GM23338 (cell line): Measurements from ENCODE around the gene UBAC2. TPM values are rescaled to one million over a fixed set of nuclear protein-coding genes. Genes with fewer than 3 reads are reported as not detected.

ENCODE experiments used
- ATAC-seq: fragments of 200-7000 bp; cut with Tn5 transposase; 3 replicates; pipeline ENCODE4 v1.9.1; 2020
- DNase-seq: peaks from one replicate; pipeline ENCODE4 v3.0.0-alpha.2; 2015; ENCODE audit warnings: low spot score
- H2AFZ ChIP-seq: fragments of 200-600 bp; sonication (generic); 2 replicates; pipeline ENCODE4 v1.8.0; 2016; ENCODE audit warnings: antibody characterized with exemption, mild to moderate bottlenecking, moderate library complexity
- H3F3A ChIP-seq: fragments of 200-600 bp; sonication (generic); replicated peaks from 2 replicates; pipeline ENCODE4 v1.8.0; 2017; ENCODE audit warnings: antibody characterized with exemption, mixed run types, low read depth
- H3K27ac ChIP-seq: fragments of 200-600 bp; sonication (generic); 2 replicates; pipeline ENCODE4 v1.6.1; 2016; ENCODE audit warnings: low read depth
- H3K27me3 ChIP-seq: fragments of 200-600 bp; sonication (generic); 2 replicates; pipeline ENCODE4 v1.8.0; 2016; ENCODE audit warnings: mild to moderate bottlenecking, mixed run types, moderate library complexity; ENCODE audit not compliant: insufficient read depth
- H3K36me3 ChIP-seq: fragments of 200-600 bp; sonication (generic); 2 replicates; pipeline ENCODE4 v1.8.0; 2016; ENCODE audit warnings: mild to moderate bottlenecking; ENCODE audit not compliant: insufficient read depth
- H3K4me1 ChIP-seq: fragments of 200-600 bp; sonication (generic); 2 replicates; pipeline ENCODE4 v1.8.0; 2016; ENCODE audit warnings: mild to moderate bottlenecking, moderate library complexity; ENCODE audit not compliant: insufficient read depth
- H3K4me2 ChIP-seq: fragments of 200-600 bp; sonication (generic); 2 replicates; pipeline ENCODE4 v1.7.1; 2017; ENCODE audit warnings: mixed run types
- H3K4me3 ChIP-seq: fragments of 200-600 bp; sonication (generic); 2 replicates; pipeline ENCODE4 v1.6.1; 2016; ENCODE audit warnings: mixed run types
- H3K79me2 ChIP-seq: fragments of 200-600 bp; sonication (generic); replicated peaks from 2 replicates; pipeline ENCODE4 v1.8.0; 2017; ENCODE audit warnings: mild to moderate bottlenecking; ENCODE audit not compliant: insufficient read depth
- H3K9me2 ChIP-seq: fragments of 200-600 bp; sonication (generic); 2 replicates; pipeline ENCODE4 v1.8.0; 2017; ENCODE audit not compliant: insufficient read depth
- H4K20me1 ChIP-seq: fragments of 200-600 bp; sonication (generic); replicated peaks from 2 replicates; pipeline ENCODE4 v1.8.0; 2017; ENCODE audit warnings: mild to moderate bottlenecking; ENCODE audit not compliant: insufficient read depth
- H3K27ac Mint-ChIP-seq: 2 replicates; pipeline ENCODE4 v1.8.0; 2020; ENCODE audit warnings: inconsistent platforms, mild to moderate bottlenecking, moderate library complexity, mixed read lengths
- H3K27me3 Mint-ChIP-seq: 3 replicates; pipeline ENCODE4 v1.8.0; 2022; ENCODE audit warnings: low read depth, mild to moderate bottlenecking, moderate library complexity, mixed read lengths, inconsistent platforms; ENCODE audit not compliant: insufficient read depth, poor library complexity
- H3K36me3 Mint-ChIP-seq: 3 replicates; pipeline ENCODE4 v1.8.0; 2021; ENCODE audit warnings: low read depth, mild to moderate bottlenecking, inconsistent platforms, moderate library complexity, mixed read lengths
- H3K4me1 Mint-ChIP-seq: 3 replicates; pipeline ENCODE4 v1.8.0; 2020; ENCODE audit warnings: mild to moderate bottlenecking, inconsistent platforms, mixed read lengths
- H3K4me3 Mint-ChIP-seq: 3 replicates; pipeline ENCODE4 v1.8.0; 2021; ENCODE audit warnings: moderate library complexity, mild to moderate bottlenecking, inconsistent platforms, mixed read lengths
- H3K9me3 Mint-ChIP-seq: 3 replicates; pipeline ENCODE4 v1.8.0; 2020; ENCODE audit warnings: moderate library complexity, mild to moderate bottlenecking, inconsistent platforms, mixed read lengths
- CREB1 ChIP-seq: fragments of 250-450 bp; sonication (Bioruptor Pico); IDR thresholded peaks from 2 replicates; pipeline ENCODE4 v1.5.0; 2020; ENCODE audit warnings: low read depth, mild to moderate bottlenecking, moderate library complexity
- EZH2 ChIP-seq: fragments of 200-600 bp; sonication (generic); IDR thresholded peaks from one replicate; pipeline ENCODE4 v1.8.0; 2017; ENCODE audit warnings: antibody characterized with exemption, mild to moderate bottlenecking, low read depth; ENCODE audit not compliant: unreplicated experiment
- EZH2phosphoT487 ChIP-seq: fragments of 200-600 bp; sonication (generic); IDR thresholded peaks from one replicate; pipeline ENCODE4 v1.8.1; 2018; ENCODE audit warnings: antibody characterized with exemption; ENCODE audit not compliant: unreplicated experiment
- JUNB ChIP-seq: IDR thresholded peaks from one replicate; pipeline ENCODE4 v1.6.1; 2016; ENCODE audit warnings: antibody characterized with exemption; ENCODE audit not compliant: unreplicated experiment
- NANOG ChIP-seq: IDR thresholded peaks from 2 replicates; pipeline ENCODE4 v1.6.1; 2016; ENCODE audit warnings: antibody characterized with exemption, borderline replicate concordance
- POLR2AphosphoS5 ChIP-seq: IDR thresholded peaks from 2 replicates; pipeline ENCODE4 v1.6.1; 2016; ENCODE audit warnings: antibody characterized with exemption, low read depth
- STAT1 ChIP-seq: IDR thresholded peaks from one replicate; pipeline ENCODE4 v1.6.1; 2016; ENCODE audit warnings: antibody characterized with exemption; ENCODE audit not compliant: unreplicated experiment
- ZNF114 ChIP-seq: fragments of 250-450 bp; sonication (Bioruptor Pico); IDR thresholded peaks from 2 replicates; pipeline ENCODE4 v1.5.0; 2020; ENCODE audit warnings: mild to moderate bottlenecking, moderate library complexity
- ZNF331 ChIP-seq: fragments of 250-450 bp; sonication (Bioruptor Pico); IDR thresholded peaks from 2 replicates; pipeline ENCODE4 v1.5.0; 2020; ENCODE audit warnings: low read depth, mild to moderate bottlenecking, moderate library complexity
- polyA plus RNA-seq: library from polyadenylated mRNA; unstranded; fragments of >200 nt; fragmentation: Nextera tagmentation; extraction: Ambion mirVana; gene quantifications from 2 replicates; pipeline ENCODE4 v1.2.1, GENCODE V29; 2016
- total RNA-seq: library from RNA; depleted of rRNA; stranded (reverse); fragments of >200 nt; shearing (Covaris generic); gene quantifications from 2 replicates; pipeline ENCODE4 v1.2.3, GENCODE V29; 2014
- TF ChIP-seq, protein P1 (sequence below): IDR thresholded peaks from one replicate; pipeline ENCODE4 v1.6.1; 2018; ENCODE audit warnings: antibody characterized with exemption; ENCODE audit not compliant: unreplicated experiment
- TF ChIP-seq, protein P2 (sequence below): IDR thresholded peaks from 2 replicates; pipeline ENCODE4 v1.6.1; 2016; ENCODE audit warnings: antibody characterized with exemption
- TF ChIP-seq, protein P3 (sequence below), 2 experiments: fragments of 200-600 bp in 1 of 2; sonication (generic) in 1 of 2; conservative IDR thresholded peaks; 2 replicates each; pipeline versions ENCODE4 v1.5.1 to v1.6.1; 2016 to 2017; ENCODE audit warnings: antibody characterized with exemption in 2 of 2, low read depth in 2 of 2, mild to moderate bottlenecking in 2 of 2, moderate library complexity in 1 of 2

The UBAC2 gene
- total and polyA plus RNA-seq, 2 experiments from 2014 or later: 37.9 to 76.9 TPM

DNA sequence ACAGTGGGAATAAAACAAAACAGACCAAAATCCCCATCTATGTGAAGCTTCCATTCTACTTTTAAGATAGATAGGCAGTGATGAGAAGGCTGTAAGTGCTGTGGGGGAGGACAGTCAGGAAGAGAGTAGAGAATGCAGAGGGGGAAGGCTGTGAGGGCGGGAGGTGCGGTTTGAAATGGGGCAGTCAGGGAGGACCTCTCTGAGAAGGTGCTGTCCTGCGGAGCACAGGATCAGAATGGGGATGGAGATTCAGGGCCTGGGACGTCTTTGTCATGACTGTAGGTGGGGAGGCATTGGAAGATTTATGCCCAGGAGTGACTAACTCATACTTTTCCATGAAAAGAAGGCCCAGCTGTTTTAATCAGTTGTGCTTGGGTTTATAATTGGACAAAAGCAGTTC, 110.5 kb downstream of the UBAC2 start (continued):
- TF ChIP-seq, protein P1, sequence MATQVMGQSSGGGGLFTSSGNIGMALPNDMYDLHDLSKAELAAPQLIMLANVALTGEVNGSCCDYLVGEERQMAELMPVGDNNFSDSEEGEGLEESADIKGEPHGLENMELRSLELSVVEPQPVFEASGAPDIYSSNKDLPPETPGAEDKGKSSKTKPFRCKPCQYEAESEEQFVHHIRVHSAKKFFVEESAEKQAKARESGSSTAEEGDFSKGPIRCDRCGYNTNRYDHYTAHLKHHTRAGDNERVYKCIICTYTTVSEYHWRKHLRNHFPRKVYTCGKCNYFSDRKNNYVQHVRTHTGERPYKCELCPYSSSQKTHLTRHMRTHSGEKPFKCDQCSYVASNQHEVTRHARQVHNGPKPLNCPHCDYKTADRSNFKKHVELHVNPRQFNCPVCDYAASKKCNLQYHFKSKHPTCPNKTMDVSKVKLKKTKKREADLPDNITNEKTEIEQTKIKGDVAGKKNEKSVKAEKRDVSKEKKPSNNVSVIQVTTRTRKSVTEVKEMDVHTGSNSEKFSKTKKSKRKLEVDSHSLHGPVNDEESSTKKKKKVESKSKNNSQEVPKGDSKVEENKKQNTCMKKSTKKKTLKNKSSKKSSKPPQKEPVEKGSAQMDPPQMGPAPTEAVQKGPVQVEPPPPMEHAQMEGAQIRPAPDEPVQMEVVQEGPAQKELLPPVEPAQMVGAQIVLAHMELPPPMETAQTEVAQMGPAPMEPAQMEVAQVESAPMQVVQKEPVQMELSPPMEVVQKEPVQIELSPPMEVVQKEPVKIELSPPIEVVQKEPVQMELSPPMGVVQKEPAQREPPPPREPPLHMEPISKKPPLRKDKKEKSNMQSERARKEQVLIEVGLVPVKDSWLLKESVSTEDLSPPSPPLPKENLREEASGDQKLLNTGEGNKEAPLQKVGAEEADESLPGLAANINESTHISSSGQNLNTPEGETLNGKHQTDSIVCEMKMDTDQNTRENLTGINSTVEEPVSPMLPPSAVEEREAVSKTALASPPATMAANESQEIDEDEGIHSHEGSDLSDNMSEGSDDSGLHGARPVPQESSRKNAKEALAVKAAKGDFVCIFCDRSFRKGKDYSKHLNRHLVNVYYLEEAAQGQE: no peak
- TF ChIP-seq POLR2AphosphoS5: no peak
- TF ChIP-seq, protein P2, sequence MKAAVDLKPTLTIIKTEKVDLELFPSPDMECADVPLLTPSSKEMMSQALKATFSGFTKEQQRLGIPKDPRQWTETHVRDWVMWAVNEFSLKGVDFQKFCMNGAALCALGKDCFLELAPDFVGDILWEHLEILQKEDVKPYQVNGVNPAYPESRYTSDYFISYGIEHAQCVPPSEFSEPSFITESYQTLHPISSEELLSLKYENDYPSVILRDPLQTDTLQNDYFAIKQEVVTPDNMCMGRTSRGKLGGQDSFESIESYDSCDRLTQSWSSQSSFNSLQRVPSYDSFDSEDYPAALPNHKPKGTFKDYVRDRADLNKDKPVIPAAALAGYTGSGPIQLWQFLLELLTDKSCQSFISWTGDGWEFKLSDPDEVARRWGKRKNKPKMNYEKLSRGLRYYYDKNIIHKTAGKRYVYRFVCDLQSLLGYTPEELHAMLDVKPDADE: no peak
- TF ChIP-seq, protein P3, sequence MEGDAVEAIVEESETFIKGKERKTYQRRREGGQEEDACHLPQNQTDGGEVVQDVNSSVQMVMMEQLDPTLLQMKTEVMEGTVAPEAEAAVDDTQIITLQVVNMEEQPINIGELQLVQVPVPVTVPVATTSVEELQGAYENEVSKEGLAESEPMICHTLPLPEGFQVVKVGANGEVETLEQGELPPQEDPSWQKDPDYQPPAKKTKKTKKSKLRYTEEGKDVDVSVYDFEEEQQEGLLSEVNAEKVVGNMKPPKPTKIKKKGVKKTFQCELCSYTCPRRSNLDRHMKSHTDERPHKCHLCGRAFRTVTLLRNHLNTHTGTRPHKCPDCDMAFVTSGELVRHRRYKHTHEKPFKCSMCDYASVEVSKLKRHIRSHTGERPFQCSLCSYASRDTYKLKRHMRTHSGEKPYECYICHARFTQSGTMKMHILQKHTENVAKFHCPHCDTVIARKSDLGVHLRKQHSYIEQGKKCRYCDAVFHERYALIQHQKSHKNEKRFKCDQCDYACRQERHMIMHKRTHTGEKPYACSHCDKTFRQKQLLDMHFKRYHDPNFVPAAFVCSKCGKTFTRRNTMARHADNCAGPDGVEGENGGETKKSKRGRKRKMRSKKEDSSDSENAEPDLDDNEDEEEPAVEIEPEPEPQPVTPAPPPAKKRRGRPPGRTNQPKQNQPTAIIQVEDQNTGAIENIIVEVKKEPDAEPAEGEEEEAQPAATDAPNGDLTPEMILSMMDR (conservative IDR thresholded peaks at IDR 0.05; ENCODE audit: low read depth in 2 of 2): no peak

DNA sequence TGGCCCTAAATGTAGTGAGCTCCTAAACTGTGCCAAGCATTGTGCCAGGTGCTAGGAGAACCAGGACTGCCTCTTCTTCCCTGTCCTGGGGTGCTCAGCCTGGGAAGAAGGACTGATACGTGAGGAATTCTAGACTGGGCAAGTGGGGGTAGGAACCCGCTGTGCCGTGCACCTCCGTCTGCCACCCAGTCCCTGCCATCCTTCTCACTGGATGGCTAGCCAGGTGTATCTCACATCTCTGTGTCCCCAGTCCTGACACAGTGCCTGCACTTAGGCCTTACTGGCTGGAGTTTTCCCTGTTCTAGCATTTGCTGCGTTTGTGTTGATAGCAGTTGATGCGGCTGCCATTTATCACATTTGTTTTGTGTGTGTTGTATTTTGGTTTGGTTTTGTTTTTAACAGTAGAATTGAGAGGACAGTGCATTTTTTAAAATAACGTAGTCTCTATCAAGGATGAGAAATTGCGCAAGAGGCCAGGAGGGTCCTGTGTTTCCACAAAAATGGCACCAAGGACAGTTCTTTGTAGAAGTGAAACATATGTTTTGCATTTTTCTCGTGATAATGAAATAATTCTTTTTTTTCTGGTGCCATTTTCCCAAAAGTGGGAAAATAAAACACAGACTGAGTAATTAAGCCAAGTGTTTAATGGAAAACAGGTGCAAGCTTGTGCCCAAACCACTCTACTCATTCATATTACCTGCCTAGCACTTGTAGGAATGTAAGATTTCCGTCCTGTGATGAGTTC, 111.3 kb downstream of the UBAC2 start:
- H3K4me1 ChIP-seq: peaks cover 9% of the 10 kb centered on the region
- Mint-ChIP-seq H3K36me3 (peaks cover 12% of the 10 kb centered on the region; the same call in 2 of the 3 replicates), H3K9me3 (no peaks in the 10 kb centered on the region), H3K27ac (no peak overlapping the region), H3K27me3 (peaks cover 2% of the 10 kb centered on the region), H3K4me1 (peaks cover 36% of the 10 kb centered on the region), H3K4me3 (no peak overlapping the region)
- no peak overlapping the region for H3K4me2 ChIP-seq
- no peaks in the 10 kb centered on the region; the same call in 1 of the 2 replicates for H3K79me2 ChIP-seq
- no peaks in the 10 kb centered on the region for H3K27me3 ChIP-seq
- no peak overlapping the region for H2AFZ ChIP-seq
- H3K4me3 ChIP-seq: no peak overlapping the region
- peaks cover 7% of the 10 kb centered on the region for H4K20me1 ChIP-seq
- no peaks in the 10 kb centered on the region for H3F3A ChIP-seq
- no peak overlapping the region for H3K27ac ChIP-seq
- no peaks in the 10 kb centered on the region for H3K36me3 ChIP-seq
- no peak; the same call in 2 of the 3 replicates for ATAC-seq
- no peak for DNase-seq
- no peaks in the 10 kb centered on the region for H3K9me2 ChIP-seq
- no peak for TF ChIP-seq EZH2phosphoT487
- TF ChIP-seq POLR2AphosphoS5: no peak
- TF ChIP-seq, protein P2: no peak
- no peak for TF ChIP-seq JUNB
- TF ChIP-seq ZNF331 (CRISPR knock-in tag): no peak
- TF ChIP-seq CREB1 (CRISPR knock-in tag): no peak
- TF ChIP-seq EZH2: no peak
- no peak for TF ChIP-seq STAT1
- TF ChIP-seq, protein P3 (conservative IDR thresholded peaks at IDR 0.05; ENCODE audit: low read depth in 2 of 2): no peak
- no peak for TF ChIP-seq NANOG
- TF ChIP-seq, protein P1: no peak
- no peak for TF ChIP-seq ZNF114 (CRISPR knock-in tag)
